Measurements from ENCODE around the gene ASB3. TPM values are rescaled to one million over a fixed set of nuclear protein-coding genes. Genes with fewer than 3 reads are reported as not detected.
"Not testable (repeated sequence)": the region's sequence is repeated elsewhere in the genome, so short reads cannot be mapped to it uniquely, and the experiment has no call there.

The ASB3 gene
- polyA plus RNA-seq: 10 to 100 TPM in 1 of 3 donors, 1 to 10 TPM in 2; 3.4 to 10.1 (median 5.5) TPM

GRCh38 chr2:53786705-53787613, at the start of gene ASB3, which contains the start of gene ERLEC1:
Gene ASB3, minus strand, starts transcription at chr2:53786953. Its CDS starts 21,381 bp downstream, at chr2:53765572.
Gene ERLEC1, plus strand, starts transcription at chr2:53787044. Its CDS starts 167 bp downstream, at chr2:53787211.
- WGBS, 3 donors: 0 to 1% (median 1%) methylated on average over 62 to 77 of the region's 77 CpGs

GRCh38 chr2:53829980-53830290, 43.2 kb upstream of the ASB3 start:
- not testable (repeated sequence) for H3K27ac ChIP-seq (ENCODE audit: low read depth, low read length)
- 78 to 96% (median 95%) methylated on average over 4 of the region's 4 CpGs for WGBS, 3 donors

More at GRCh38 chr2:53786705-53787613, at the start of gene ASB3, which contains the start of gene ERLEC1:
- H3K27ac ChIP-seq (ENCODE audit: low read depth, low read length): no peak within 1 kb of the TSS

GRCh38 chr2:53829273-53829979, 42.7 kb upstream of the ASB3 start:
- 82 to 90% (median 89%) methylated on average over 11 of the region's 11 CpGs for WGBS, 3 donors
- no peak overlapping the region for H3K27ac ChIP-seq (ENCODE audit: low read depth, low read length)

GRCh38 chr2:53828331-53828730, 41.6 kb upstream of the ASB3 start:
- 96 to 97% (median 97%) methylated on average over 4 of the region's 4 CpGs for WGBS, 3 donors
- H3K27ac ChIP-seq (ENCODE audit: low read depth, low read length): no peak overlapping the region

- WGBS, 3 donors: 84 to 89% (median 88%) methylated on average over 3 of the region's 3 CpGs
- no peak overlapping the region for H3K27ac ChIP-seq (ENCODE audit: low read depth, low read length)
Measured at GRCh38 chr2:53827398-53828175, 40.8 kb upstream of the ASB3 start.

- no peak overlapping the region for H3K27ac ChIP-seq (ENCODE audit: low read depth, low read length)
- 50 to 70% (median 56%) methylated on average over 3 of the region's 3 CpGs for WGBS, 3 donors
Measured at GRCh38 chr2:53826587-53827397, 40.0 kb upstream of the ASB3 start.

GRCh38 chr2:53826030-53826410, 39.3 kb upstream of the ASB3 start:
- no peak overlapping the region for H3K27ac ChIP-seq (ENCODE audit: low read depth, low read length)
- 43 to 66% (median 49%) methylated on average over 1 of the region's 1 CpG for WGBS, 3 donors

GRCh38 chr2:53823639-53824038, 36.9 kb upstream of the ASB3 start:
- 89 to 93% (median 91%) methylated on average over 9 of the region's 9 CpGs for WGBS, 3 donors
- not testable (repeated sequence) for H3K27ac ChIP-seq (ENCODE audit: low read depth, low read length)

- WGBS, 3 donors: 85 to 91% (median 87%) methylated on average over 6 of the region's 6 CpGs
Measured at GRCh38 chr2:53821810-53822209, 35.1 kb upstream of the ASB3 start.

GRCh38 chr2:53820711-53821110, 34.0 kb upstream of the ASB3 start:
- no peak overlapping the region for H3K27ac ChIP-seq (ENCODE audit: low read depth, low read length)

More at GRCh38 chr2:53821810-53822209, 35.1 kb upstream of the ASB3 start:
- H3K27ac ChIP-seq (ENCODE audit: low read depth, low read length): no peak overlapping the region

GRCh38 chr2:53820048-53820447, 33.3 kb upstream of the ASB3 start:
- WGBS, 3 donors: 87 to 91% (median 88%) methylated on average over 9 of the region's 9 CpGs
- H3K27ac ChIP-seq (ENCODE audit: low read depth, low read length): no peak overlapping the region

More at GRCh38 chr2:53820711-53821110, 34.0 kb upstream of the ASB3 start:
- 90 to 93% (median 90%) methylated on average over 4 of the region's 4 CpGs for WGBS, 3 donors

- WGBS, 3 donors: 81 to 88% (median 84%) methylated on average over 4 of the region's 4 CpGs
- no peak overlapping the region for H3K27ac ChIP-seq (ENCODE audit: low read depth, low read length)
Measured at GRCh38 chr2:53819634-53820033, 32.9 kb upstream of the ASB3 start.

- 81 to 91% (median 85%) methylated on average over 3 of the region's 3 CpGs for WGBS, 3 donors
- no peak overlapping the region for H3K27ac ChIP-seq (ENCODE audit: low read depth, low read length)
Measured at GRCh38 chr2:53818854-53819435, 32.2 kb upstream of the ASB3 start.

GRCh38 chr2:53813151-53813550, 26.4 kb upstream of the ASB3 start:
- no peak overlapping the region for H3K27ac ChIP-seq (ENCODE audit: low read depth, low read length)

- H3K27ac ChIP-seq (ENCODE audit: low read depth, low read length): no peak overlapping the region
- 95 to 96% (median 95%) methylated on average over 3 of the region's 3 CpGs for WGBS, 3 donors
Measured at GRCh38 chr2:53811601-53812000, 24.8 kb upstream of the ASB3 start.

GRCh38 chr2:53802617-53803151, 15.9 kb upstream of the ASB3 start:
- WGBS, 3 donors: 72 to 86% (median 76%) methylated on average over 7 of the region's 7 CpGs
- no peak overlapping the region for H3K27ac ChIP-seq (ENCODE audit: low read depth, low read length)

GRCh38 chr2:53801547-53801946, 14.8 kb upstream of the ASB3 start:
- no peak overlapping the region for H3K27ac ChIP-seq (ENCODE audit: low read depth, low read length)
